CD4-positive, alpha-beta T cell (primary cell): ENCODE results near the gene MCRS1. TPM values are rescaled to one million over a fixed set of nuclear protein-coding genes. Genes with fewer than 3 reads are reported as not detected.

ENCODE experiments used
- ATAC-seq: fragments of 200-7000 bp; cut with Tn5 transposase; one replicate; pipeline ENCODE4 v1.10.0; 2022; ENCODE audit warnings: mild to moderate bottlenecking; ENCODE audit not compliant: poor library complexity
- CTCF ChIA-PET: fragments of 350-600 bp; sonication (Branson Sonifier 250); formaldehyde crosslinking; loops from one replicate; lab custom pipeline; 2021; ENCODE audit warnings: antibody characterized with exemption, inconsistent platforms; lab: Charles Lee
- POLR2A ChIA-PET: fragments of 350-600 bp; sonication (Branson Sonifier 250); formaldehyde crosslinking; loops from one replicate; lab custom pipeline; 2021; ENCODE audit warnings: antibody characterized with exemption, inconsistent platforms; lab: Charles Lee
- DNase-seq, 14 experiments: peaks; one replicate each; pipeline ENCODE4 v3.0.0-alpha.2; 2013 to 2020; ENCODE audit warnings: mixed read lengths in 2 of 14
- H3K27ac ChIP-seq, 2 donors: one replicate each; pipeline versions ENCODE4 v1.5.1 to v1.7.0; 2013; ENCODE audit warnings: low read length in 2 of 2, low read depth in 1 of 2, mild to moderate bottlenecking in 1 of 2
- H3K27me3 ChIP-seq, 2 experiments: 1 replicate in 1 of 2; 2 replicates in 1 of 2; pipeline versions ENCODE4 v1.6.1 to v1.7.0; 2013; ENCODE audit warnings: low read length in 2 of 2, control low read depth in 1 of 2, mild to moderate bottlenecking in 1 of 2, moderate library complexity in 1 of 2; ENCODE audit not compliant: insufficient read depth in 2 of 2, control insufficient read depth in 1 of 2
- H3K36me3 ChIP-seq: one replicate; pipeline ENCODE4 v1.6.1; 2013; ENCODE audit warnings: low read length, control low read depth; ENCODE audit not compliant: insufficient read depth
- H3K4me1 ChIP-seq: one replicate; pipeline ENCODE4 v1.6.1; 2013; ENCODE audit warnings: low read length, control low read depth; ENCODE audit not compliant: insufficient read depth
- H3K4me3 ChIP-seq: one replicate; pipeline ENCODE4 v1.5.1; 2013; ENCODE audit warnings: mild to moderate bottlenecking, low read length, moderate library complexity
- H3K9me3 ChIP-seq, 2 experiments: 1 replicate in 1 of 2; 2 replicates in 1 of 2; pipeline versions ENCODE4 v1.6.1 to v1.7.0; 2013; ENCODE audit warnings: low read length in 2 of 2, mild to moderate bottlenecking in 2 of 2, control low read depth in 1 of 2, moderate library complexity in 1 of 2; ENCODE audit not compliant: control insufficient read depth in 1 of 2, insufficient read depth in 1 of 2
- H3K27ac Mint-ChIP-seq: one replicate; pipeline ENCODE4 v1.8.0; 2020; ENCODE audit warnings: mixed read lengths
- H3K27me3 Mint-ChIP-seq: one replicate; pipeline ENCODE4 v1.8.0; 2021; ENCODE audit warnings: mixed read lengths
- H3K36me3 Mint-ChIP-seq: one replicate; pipeline ENCODE4 v1.8.0; 2021; ENCODE audit warnings: low read depth, mixed read lengths
- H3K4me1 Mint-ChIP-seq: one replicate; pipeline ENCODE4 v1.8.0; 2021; ENCODE audit warnings: low read depth, mixed read lengths
- H3K4me3 Mint-ChIP-seq: one replicate; pipeline ENCODE4 v1.8.0; 2020; ENCODE audit warnings: mild to moderate bottlenecking, mixed read lengths
- H3K9me3 Mint-ChIP-seq: one replicate; pipeline ENCODE4 v1.8.0; 2020; ENCODE audit warnings: mixed read lengths
- intact Hi-C, 2 experiments: fragments of 100-400 bp; cut with DNase I in 1 of 2; cut with micrococcal nuclease in 1 of 2; formaldehyde crosslinking; loops; one replicate each; pipeline versions ENCODE4 v1.15.1 to v1.9.0; 2023 to 2025; cut with DNase I, micrococcal nuclease
- total RNA-seq, 174 experiments: library from RNA in 2 of 174; stranded (reverse) in 2 of 174; gene quantifications; one replicate each; pipeline ENCODE4 v1.2.3 and lab custom pipeline; 2021 to 2026
- TF ChIP-seq, protein P1 (sequence below): fragments of 200-600 bp; IDR thresholded peaks from one replicate; pipeline ENCODE4 v1.8.0; 2022; ENCODE audit warnings: antibody characterized with exemption, mild to moderate bottlenecking

The MCRS1 gene
- total RNA-seq, 2 experiments from 2014 or later, result 49.0 to 56.4 TPM

DNA sequence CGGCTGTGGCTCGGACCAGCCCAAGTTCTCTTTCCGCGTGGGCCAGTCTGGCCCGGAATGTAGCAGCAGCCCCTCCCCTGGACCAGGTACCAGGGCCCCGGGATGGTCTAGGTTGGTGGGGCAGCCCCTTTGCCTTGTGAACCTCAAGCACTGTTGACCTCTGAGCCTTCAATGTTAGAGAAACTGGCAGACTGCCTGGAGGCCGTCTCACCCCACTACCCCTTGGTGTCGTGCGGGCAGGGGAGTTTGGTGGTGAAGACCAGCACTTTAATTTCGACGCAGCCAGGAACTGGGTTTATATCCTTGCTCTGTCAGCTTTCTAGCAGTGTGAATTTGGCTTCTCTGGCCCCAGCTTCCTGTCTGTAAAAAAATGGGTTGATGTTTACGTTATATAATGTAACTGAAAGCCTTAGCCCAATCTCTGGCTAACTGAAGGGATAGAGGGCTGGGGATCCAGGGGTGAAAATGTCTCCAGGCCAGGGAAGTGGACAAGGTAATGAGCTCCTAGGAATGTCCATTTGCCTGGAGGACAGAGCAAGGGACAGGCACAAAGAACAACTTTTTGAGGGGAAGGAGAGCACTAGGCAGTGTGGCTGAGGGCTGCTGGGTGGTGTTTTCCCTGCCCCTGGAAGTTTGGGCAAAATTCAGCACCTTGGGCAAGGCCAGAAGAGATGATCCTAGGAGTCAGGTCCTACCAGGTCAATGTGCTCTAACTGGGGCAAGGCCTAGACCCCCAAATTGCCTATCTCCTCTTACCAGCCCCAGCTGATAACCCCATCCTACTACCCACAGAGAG is 11.4 kb downstream of the MCRS1 start:
- no peaks in the 10 kb centered on the region for H3K9me3 Mint-ChIP-seq
- H3K27me3 Mint-ChIP-seq, result peaks cover 4% of the 10 kb centered on the region
- Histone ChIP-seq H3K4me1 (peaks cover 6% of the 10 kb centered on the region), H3K27me3 (no peaks in the 10 kb centered on the region), H3K36me3 (peaks cover 44% of the 10 kb centered on the region), H3K4me3 (no peak overlapping the region), H3K27ac (no peak overlapping the region), H3K9me3 (no peaks in the 10 kb centered on the region)
- H3K4me1 Mint-ChIP-seq, result peaks cover 7% of the 10 kb centered on the region
- no peak for DNase-seq
- no peak for ATAC-seq
- peaks cover 44% of the 10 kb centered on the region for H3K36me3 Mint-ChIP-seq
- no peak overlapping the region for H3K4me3 Mint-ChIP-seq
- intact Hi-C loops, result no loop called here
- POLR2A ChIA-PET, result no interaction called here
- CTCF ChIA-PET, result interaction anchor here (1.2 kb wide), 1 partner anchor 67 kb away, joined by 3 read pairs; the partner anchor contains the start of gene PRPF40B
- peak overlapping the region; percentile 53 for H3K27ac Mint-ChIP-seq
- TF ChIP-seq, protein P1, sequence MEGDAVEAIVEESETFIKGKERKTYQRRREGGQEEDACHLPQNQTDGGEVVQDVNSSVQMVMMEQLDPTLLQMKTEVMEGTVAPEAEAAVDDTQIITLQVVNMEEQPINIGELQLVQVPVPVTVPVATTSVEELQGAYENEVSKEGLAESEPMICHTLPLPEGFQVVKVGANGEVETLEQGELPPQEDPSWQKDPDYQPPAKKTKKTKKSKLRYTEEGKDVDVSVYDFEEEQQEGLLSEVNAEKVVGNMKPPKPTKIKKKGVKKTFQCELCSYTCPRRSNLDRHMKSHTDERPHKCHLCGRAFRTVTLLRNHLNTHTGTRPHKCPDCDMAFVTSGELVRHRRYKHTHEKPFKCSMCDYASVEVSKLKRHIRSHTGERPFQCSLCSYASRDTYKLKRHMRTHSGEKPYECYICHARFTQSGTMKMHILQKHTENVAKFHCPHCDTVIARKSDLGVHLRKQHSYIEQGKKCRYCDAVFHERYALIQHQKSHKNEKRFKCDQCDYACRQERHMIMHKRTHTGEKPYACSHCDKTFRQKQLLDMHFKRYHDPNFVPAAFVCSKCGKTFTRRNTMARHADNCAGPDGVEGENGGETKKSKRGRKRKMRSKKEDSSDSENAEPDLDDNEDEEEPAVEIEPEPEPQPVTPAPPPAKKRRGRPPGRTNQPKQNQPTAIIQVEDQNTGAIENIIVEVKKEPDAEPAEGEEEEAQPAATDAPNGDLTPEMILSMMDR, result no peak

DNA sequence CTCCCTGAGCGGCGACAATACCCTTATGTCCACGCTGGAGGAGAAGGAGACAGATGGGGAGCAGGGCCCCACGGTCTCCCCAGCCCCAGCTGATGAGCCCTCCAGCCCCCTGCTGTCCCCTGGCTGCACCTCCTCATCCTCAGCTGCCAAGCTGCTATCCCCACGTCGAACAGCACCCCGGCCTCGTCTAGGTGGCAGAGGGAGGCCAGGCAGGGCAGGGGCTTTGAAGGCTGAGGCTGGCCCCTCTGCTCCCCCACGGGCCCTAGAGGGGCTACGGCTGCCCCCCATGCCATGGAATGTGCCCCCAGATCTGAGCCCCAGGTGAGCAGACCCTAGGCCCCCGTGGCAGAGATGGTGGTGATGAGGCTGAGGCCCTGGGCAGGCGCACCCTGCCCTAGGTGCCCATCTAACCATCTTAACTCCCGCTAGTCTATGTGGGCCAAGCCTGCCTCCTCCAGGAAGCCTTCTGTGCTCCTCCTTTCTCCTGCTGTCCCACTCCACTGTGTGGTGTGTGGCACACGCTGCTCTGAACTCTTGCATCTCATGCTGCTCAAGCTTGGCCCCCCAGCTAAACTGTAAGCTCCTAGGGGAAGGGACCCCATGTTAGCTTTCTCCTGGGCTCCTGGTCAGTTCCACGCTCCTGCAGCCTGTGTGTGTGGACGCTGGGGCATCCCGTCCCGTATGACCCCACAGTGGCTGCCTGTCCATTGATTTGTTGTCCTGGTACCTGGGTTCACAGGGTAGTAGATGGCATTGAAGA is 12.1 kb downstream of the MCRS1 start:
- Mint-ChIP-seq H3K36me3 (peaks cover 36% of the 10 kb centered on the region), H3K9me3 (no peaks in the 10 kb centered on the region), H3K27ac (peak overlapping the region; percentile 53), H3K4me3 (no peak overlapping the region), H3K27me3 (peaks cover 4% of the 10 kb centered on the region), H3K4me1 (peaks cover 7% of the 10 kb centered on the region)
- H3K9me3 ChIP-seq, result no peaks in the 10 kb centered on the region
- DNase-seq (no peak), ATAC-seq (no peak)
- peaks cover 36% of the 10 kb centered on the region for H3K36me3 ChIP-seq
- H3K4me3 ChIP-seq, result no peak overlapping the region
- TF ChIP-seq, protein P1, result no peak
- POLR2A ChIA-PET, result interaction anchor here (2.9 kb wide), 1 partner anchor 67 kb away, joined by 6 read pairs; the partner anchor contains the start of gene PRPF40B
- H3K27me3 ChIP-seq, result no peaks in the 10 kb centered on the region
- H3K27ac ChIP-seq, result no peak overlapping the region
- peaks cover 6% of the 10 kb centered on the region for H3K4me1 ChIP-seq
- CTCF ChIA-PET, result no interaction called here
- intact Hi-C loops, result no loop called here

DNA sequence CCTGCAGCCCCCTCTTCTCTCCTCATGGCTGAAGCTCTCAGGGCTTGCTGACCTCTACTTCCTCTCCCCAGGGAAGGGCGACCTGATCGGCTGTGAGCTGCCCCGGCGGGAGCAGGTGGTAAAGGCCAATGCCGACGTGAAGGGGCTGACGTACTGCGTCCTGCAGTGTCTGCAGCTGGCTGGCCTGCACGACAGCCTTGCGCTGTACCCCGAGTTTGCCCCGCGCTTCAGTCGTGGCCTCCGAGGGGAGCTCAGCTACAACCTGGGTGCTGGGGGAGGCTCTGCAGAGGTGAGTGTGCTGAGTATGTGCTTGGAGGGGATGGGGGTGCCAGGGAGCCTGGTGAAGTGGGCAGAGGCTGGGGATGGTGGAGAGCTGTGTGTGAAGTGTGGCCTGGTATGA is 13.7 kb downstream of the MCRS1 start:
- TF ChIP-seq, protein P1, result no peak
- intact Hi-C loops, result loop anchor here in 1 of 2 experiments (5.0 kb wide), 2 partner anchors 73 to 153 kb away; partner anchors contain the start of gene FMNL3
- H3K27ac Mint-ChIP-seq, result no peak overlapping the region
- Histone ChIP-seq H3K27me3 (peaks cover 0 to 9% of the 10 kb centered on the region in 2 experiments), H3K27ac (no peak overlapping the region), H3K4me1 (peaks cover 9% of the 10 kb centered on the region), H3K36me3 (peaks cover 21% of the 10 kb centered on the region), H3K9me3 (peaks cover 0 to 4% of the 10 kb centered on the region in 2 experiments), H3K4me3 (no peak overlapping the region)
- ChIA-PET CTCF (interaction anchor here (0.6 to 1.7 kb wide), 7 partner anchors 16 to 196 kb away, joined by 3 to 9 read pairs (median 3); partner anchors contain the start of genes KCNH3 and SPATS2), POLR2A (interaction anchor here (1.5 to 2.9 kb wide), 4 partner anchors 9 to 69 kb away, joined by 3 to 6 read pairs (median 4); partner anchors contain the start of genes MCRS1 and PRPF40B)
- no peaks in the 10 kb centered on the region for H3K9me3 Mint-ChIP-seq
- no peak for ATAC-seq
- peaks cover 9% of the 10 kb centered on the region for H3K27me3 Mint-ChIP-seq
- H3K4me1 Mint-ChIP-seq, result peaks cover 7% of the 10 kb centered on the region
- DNase-seq, result no peak
- peaks cover 21% of the 10 kb centered on the region for H3K36me3 Mint-ChIP-seq
- no peak overlapping the region for H3K4me3 Mint-ChIP-seq
